ENCODE data around the gene SYT9. TPM values are rescaled to one million over a fixed set of nuclear protein-coding genes. Genes with fewer than 3 reads are reported as not detected.

The SYT9 gene
- total and polyA plus RNA-seq, 2 of the 4 experiments (the other 2 are of a cell fraction): not detected

DNA sequence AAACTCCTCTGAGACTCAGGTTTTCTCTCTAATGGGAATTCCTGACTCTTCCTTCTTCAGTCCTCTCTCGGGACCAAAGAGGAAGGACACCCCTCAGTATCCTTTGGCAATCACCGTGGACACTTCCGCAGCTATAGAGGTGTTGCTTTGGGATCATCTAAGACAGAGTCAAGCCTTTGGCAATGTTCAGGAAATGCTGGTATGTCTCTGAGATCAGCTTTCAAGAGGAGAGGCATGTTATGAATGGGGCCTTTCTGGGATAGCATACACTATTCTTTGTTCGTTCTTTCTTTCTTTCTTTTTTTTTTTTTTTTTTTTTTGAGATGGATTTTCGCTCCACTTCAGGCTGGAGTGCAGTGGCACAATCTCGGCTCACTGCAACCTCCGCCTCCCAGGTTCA is 219.4 kb downstream of the SYT9 start:
- dilution Hi-C loops (cut with HindIII; ENCODE audit: low sequenced_read_pairs, unreplicated experiment): no loop called here

More for the DNA sequence above, 219.4 kb downstream of the SYT9 start:
- Histone ChIP-seq H3K4me2 (ENCODE audit: low read depth, low read length) (no peak overlapping the region), H3K4me1 (ENCODE audit: control insufficient read depth, insufficient read depth, low read length) (no peaks in the 10 kb centered on the region), H2AK9ac (replicated peaks; ENCODE audit: low read depth, low read length, poor library complexity) (no peak overlapping the region), H3K9me3 (ENCODE audit: control insufficient read depth, insufficient read depth, low read length) (no peaks in the 10 kb centered on the region), H3K79me1 (ENCODE audit: low read depth in 1 of 2, low read length in 2 of 2) (no peaks in the 10 kb centered on the region), H2BK120ac (ENCODE audit: low read depth, low read length) (no peak overlapping the region), H3K9me1 (ENCODE audit: insufficient read depth, low read length) (no peaks in the 10 kb centered on the region), H3K27me3 (ENCODE audit: control insufficient read depth, insufficient read depth, low read length) (no peaks in the 10 kb centered on the region), H3K4me3 (ENCODE audit: insufficient read depth, low read depth, low read length) (no peak overlapping the region), H3K23ac (ENCODE audit: low read depth, low read length) (no peak overlapping the region), H2BK20ac (ENCODE audit: low read depth, low read length) (no peak overlapping the region), H4K20me1 (ENCODE audit: insufficient read depth, low read length) (no peaks in the 10 kb centered on the region), H3K9ac (ENCODE audit: low read depth, low read length) (no peak overlapping the region), H3K14ac (replicated peaks; ENCODE audit: low read depth, low read length) (no peak overlapping the region), H4K8ac (ENCODE audit: low read depth in 2 of 2, low read length in 2 of 2) (no peak overlapping the region), H3K36me3 (ENCODE audit: control insufficient read depth, insufficient read depth, low read length) (no peaks in the 10 kb centered on the region), H2BK5ac (ENCODE audit: low read depth, low read length, poor library complexity, severe bottlenecking) (no peak overlapping the region), H3K56ac (ENCODE audit: extremely low read depth, insufficient read depth, low read length) (no peak overlapping the region), H2AK5ac (ENCODE audit: low read depth, low read length) (no peak overlapping the region), H3K4ac (ENCODE audit: low read depth, low read length) (no peak overlapping the region), H2BK15ac (ENCODE audit: low read depth, low read length) (no peak overlapping the region), H3K27ac (ENCODE audit: insufficient read depth, low read length) (no peak overlapping the region), H2AFZ (replicated peaks; ENCODE audit: low read length, poor library complexity) (no peak overlapping the region), H3K18ac (ENCODE audit: low read depth, low read length) (no peak overlapping the region), H4K91ac (ENCODE audit: insufficient read depth, low read depth, low read length) (no peak overlapping the region), H4K5ac (ENCODE audit: low read depth, low read length) (no peak overlapping the region)
- ChIA-PET CTCF (no interaction called here), POLR2A (ENCODE audit: unreplicated experiment) (no interaction called here)
- BruUV-seq (replicated peaks): no TSS peak
- TF ChIP-seq RFX5 (IDR thresholded peaks at IDR 0.05; ENCODE audit: low read depth, low read length): no peak
- intact Hi-C loops (cut with micrococcal nuclease) (no loop called here), in situ Hi-C loops (cut with MboI; ENCODE audit: low sequenced_read_pairs) (no loop called here)
- ATAC-seq (ENCODE audit: low read depth) (no peak), DNase-seq (no peak)
- no CpG with 5 or more reads among the region's 7 CpGs for WGBS, 2 experiments (ENCODE audit: extremely low coverage in 2 of 2, insufficient read length in 1 of 2)
